Renal cortical epithelial cell (primary cell): ENCODE measurements around the gene RNF40. TPM values are rescaled to one million over a fixed set of nuclear protein-coding genes. Genes with fewer than 3 reads are reported as not detected.
"Not testable (repeated sequence)": the region's sequence is repeated elsewhere in the genome, so short reads cannot be mapped to it uniquely, and the experiment has no call there.

Experiments used
- DNase-seq: peaks from one replicate; pipeline ENCODE4 v3.0.0-alpha.2; 2011; ENCODE audit warnings: low read depth
- total RNA-seq: library from RNA; depleted of rRNA; stranded (reverse); fragments of >200 nt; gene quantifications from 2 replicates; pipeline ENCODE4 v1.2.3, GENCODE V29; 2014

RNF40 gene
- total RNA-seq, 1 donor from 2014 or later = 108 TPM

DNA sequence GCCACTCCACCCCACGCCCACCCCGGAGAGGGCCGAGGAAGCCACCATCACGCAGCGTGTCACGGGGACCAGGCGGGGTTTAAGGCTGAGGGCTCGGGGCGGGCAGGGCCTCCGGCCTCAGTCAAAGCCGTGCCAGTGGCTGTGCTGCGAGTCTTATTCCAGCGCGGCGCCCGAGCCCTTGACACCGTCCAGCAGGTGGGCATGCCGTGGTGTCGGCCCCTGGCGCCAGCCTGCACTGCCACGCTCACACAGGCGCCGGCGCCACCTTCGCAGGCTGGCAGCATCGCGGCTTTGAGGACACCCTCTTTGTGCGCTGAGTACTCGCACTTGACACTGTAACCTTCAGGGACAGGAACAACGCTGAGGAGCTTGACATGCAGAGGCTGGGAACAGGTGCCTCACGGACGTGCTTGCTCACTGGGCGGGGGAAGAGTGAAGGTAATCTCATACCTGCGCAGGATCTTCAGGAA is 58.9 kb downstream of the RNF40 start:
- DNase-seq = no peak

GRCh38 chr16:30821441-30821840 is 59.3 kb downstream of the RNF40 start:
- DNase-seq = not testable (repeated sequence)

DNA sequence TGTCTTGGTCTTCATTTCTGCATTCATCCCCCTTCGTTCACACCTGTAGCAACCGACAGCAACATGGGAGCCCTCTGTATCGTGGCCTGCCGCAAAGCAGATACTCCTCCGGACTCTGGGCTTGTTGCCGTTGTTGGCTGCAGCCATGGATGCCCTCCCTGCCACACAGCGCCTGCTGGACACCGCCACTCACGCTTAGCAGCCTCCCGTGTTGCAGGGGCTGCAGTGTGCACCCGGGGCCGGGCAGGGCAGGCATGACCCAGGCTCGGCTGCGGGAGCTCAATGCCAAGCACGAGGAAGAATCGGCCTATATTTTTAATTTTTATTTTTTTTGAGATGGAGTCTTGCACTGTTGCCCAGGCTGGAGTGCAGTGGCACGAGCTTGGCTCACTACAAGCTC is 59.8 kb downstream of the RNF40 start:
- DNase-seq = no peak

Other genes with a start within 250 kb of the RNF40 start
- gene ZNF768, start 235.8 kb upstream of the RNF40 start, total RNA-seq = 22.4 and 24.0 TPM in 2 replicates
- 7.5 and 11.7 TPM in 2 replicates for gene ZNF747, start 227.5 kb upstream of the RNF40 start, total RNA-seq
- 2.6 and 6.9 TPM in 2 replicates for gene ZNF764, start 203.9 kb upstream of the RNF40 start, total RNA-seq
- gene ZNF688, start 190.6 kb upstream of the RNF40 start, total RNA-seq = 5.3 and 7.1 TPM in 2 replicates
- 3.5 and 9.1 TPM in 2 replicates for gene ZNF785, start 176.6 kb upstream of the RNF40 start, total RNA-seq
- 4.0 and 4.5 TPM in 2 replicates for gene ZNF689, start 151.9 kb upstream of the RNF40 start, total RNA-seq
- gene PRR14, start 111.4 kb upstream of the RNF40 start, total RNA-seq = 6.3 and 10.0 TPM in 2 replicates
- 7.5 and 20.6 TPM in 2 replicates for gene FBRS, start 103.9 kb upstream of the RNF40 start, total RNA-seq
- gene SRCAP, start 63.2 kb upstream of the RNF40 start, total RNA-seq = 14.4 and 74.0 TPM in 2 replicates
- gene PHKG2, start 13.9 kb upstream of the RNF40 start, total RNA-seq = 25.4 and 26.2 TPM in 2 replicates
- gene CFAP119, start 260 bp upstream of the RNF40 start, total RNA-seq = 2.7 and 2.8 TPM in 2 replicates
- gene ZNF629, start 24.9 kb downstream of the RNF40 start, total RNA-seq = 6.4 and 22.1 TPM in 2 replicates
- gene BCL7C, start 131.8 kb downstream of the RNF40 start, total RNA-seq = 21.7 and 29.0 TPM in 2 replicates
- gene CTF1, start 134.3 kb downstream of the RNF40 start, total RNA-seq = 2.1 and 4.7 TPM in 2 replicates
- gene FBXL19, start 161.2 kb downstream of the RNF40 start, total RNA-seq = 25.7 and 34.3 TPM in 2 replicates
- 32.5 and 51.4 TPM in 2 replicates for gene ORAI3, start 186.7 kb downstream of the RNF40 start, total RNA-seq
- gene SETD1A, start 195.4 kb downstream of the RNF40 start, total RNA-seq = 1.0 and 7.6 TPM in 2 replicates
- 49.9 and 82.7 TPM in 2 replicates for gene HSD3B7, start 222.9 kb downstream of the RNF40 start, total RNA-seq
- 0.80 TPM in 1 of 2 replicates, not detected in the other for gene STX1B, start 248.3 kb downstream of the RNF40 start, total RNA-seq